PC-3 (cell line): Measurements from ENCODE around the gene PTPRE. TPM values are rescaled to one million over a fixed set of nuclear protein-coding genes. Genes with fewer than 3 reads are reported as not detected.

ENCODE experiments used
- ATAC-seq: fragments of 200-7000 bp; cut with Tn5 transposase; 2 replicates; pipeline ENCODE4 v1.9.1; 2020; ENCODE audit warnings: mild to moderate bottlenecking, moderate library complexity
- BruUV-seq: library from RNA; stranded (reverse); fragments of 400-500 nt; replicated peaks from 2 replicates; lab custom pipeline; 2021; lab: Mats Ljungman, UMichigan
- CTCF ChIA-PET: fragments of 300-600 bp; sonication (Branson Sonifier 250); formaldehyde crosslinking; loops from one replicate; lab custom pipeline; 2022; ENCODE audit warnings: antibody characterized with exemption; lab: Charles Lee
- POLR2A ChIA-PET: fragments of 300-600 bp; sonication (Branson Sonifier 250); formaldehyde crosslinking; loops from one replicate; lab custom pipeline; 2022; ENCODE audit warnings: antibody characterized with exemption; ENCODE audit not compliant: unreplicated experiment; lab: Charles Lee
- DNase-seq: peaks from one replicate; pipeline ENCODE4 v3.0.0-alpha.2; 2015
- H2AFZ ChIP-seq: fragments of 300-600 bp; sonication (generic); 2 replicates; pipeline ENCODE4 v1.6.0; 2016; ENCODE audit warnings: antibody characterized with exemption, low read length
- H3F3A ChIP-seq: fragments of 300-600 bp; sonication (generic); one replicate; pipeline ENCODE4 v1.6.0; 2017; ENCODE audit warnings: antibody characterized with exemption, low read length, control low read depth, mild to moderate bottlenecking; ENCODE audit not compliant: unreplicated experiment
- H3K27ac ChIP-seq: fragments of 300-600 bp; sonication (generic); 2 replicates; pipeline ENCODE4 v1.5.1; 2016; ENCODE audit warnings: mild to moderate bottlenecking, low read length
- H3K27me3 ChIP-seq: fragments of 300-600 bp; sonication (generic); 2 replicates; pipeline ENCODE4 v1.6.1; 2016; ENCODE audit warnings: low read length, mixed read lengths
- H3K36me3 ChIP-seq: fragments of 300-600 bp; sonication (generic); 2 replicates; pipeline ENCODE4 v1.6.1; 2016; ENCODE audit warnings: low read depth, mixed run types, low read length, mixed read lengths
- H3K4me1 ChIP-seq: fragments of 300-600 bp; sonication (generic); 2 replicates; pipeline ENCODE4 v1.5.1; 2016; ENCODE audit warnings: low read length; ENCODE audit not compliant: insufficient read depth
- H3K4me2 ChIP-seq: fragments of 300-600 bp; sonication (generic); 2 replicates; pipeline ENCODE4 v1.6.0; 2016; ENCODE audit warnings: low read length
- H3K4me3 ChIP-seq: fragments of 300-600 bp; sonication (generic); 2 replicates; pipeline ENCODE4 v1.5.1; 2016; ENCODE audit warnings: mild to moderate bottlenecking, low read length, mixed read lengths
- H3K79me2 ChIP-seq: fragments of 300-600 bp; sonication (generic); 2 replicates; pipeline ENCODE4 v1.6.1; 2017; ENCODE audit warnings: low read length, mixed read lengths
- H3K9ac ChIP-seq: fragments of 300-600 bp; sonication (generic); 2 replicates; pipeline ENCODE4 v1.6.0; 2016; ENCODE audit warnings: mild to moderate bottlenecking, low read length
- H3K9me2 ChIP-seq: fragments of 300-600 bp; sonication (generic); replicated peaks from 2 replicates; pipeline ENCODE4 v1.6.1; 2016; ENCODE audit warnings: mixed run types, low read length, mixed read lengths
- H3K9me3 ChIP-seq: fragments of 300-600 bp; sonication (generic); 2 replicates; pipeline ENCODE4 v1.6.1; 2016; ENCODE audit warnings: low read length, mixed read lengths
- H4K20me1 ChIP-seq: fragments of 300-600 bp; sonication (generic); 2 replicates; pipeline ENCODE4 v1.6.1; 2016; ENCODE audit warnings: low read length, mixed read lengths
- EZH2 ChIP-seq: fragments of 300-600 bp; sonication (generic); IDR thresholded peaks from one replicate; pipeline ENCODE4 v1.6.1; 2017; ENCODE audit warnings: antibody characterized with exemption, mild to moderate bottlenecking, low read length; ENCODE audit not compliant: unreplicated experiment
- EZH2phosphoT487 ChIP-seq: fragments of 300-600 bp; sonication (generic); IDR thresholded peaks from 2 replicates; pipeline ENCODE4 v1.6.1; 2018; ENCODE audit warnings: mild to moderate bottlenecking, antibody characterized with exemption, low read length, borderline replicate concordance
- intact Hi-C: fragments of 100-400 bp; cut with micrococcal nuclease; formaldehyde crosslinking; loops from 2 replicates; pipeline ENCODE4 v1.9.0; 2023
- total RNA-seq: library from RNA; depleted of rRNA; stranded (reverse); fragments of >200 nt; gene quantifications from 2 replicates; pipeline ENCODE4 v1.2.3, GENCODE V29; 2014
- TF ChIP-seq, protein P1 (sequence below): fragments of 300-600 bp; sonication (generic); conservative IDR thresholded peaks from 2 replicates; pipeline ENCODE4 v1.5.1; 2017; ENCODE audit warnings: antibody characterized with exemption, low read depth, mild to moderate bottlenecking, low read length

The PTPRE gene
- total RNA-seq, 1 experiment from 2014 or later, result 3.1 TPM

DNA sequence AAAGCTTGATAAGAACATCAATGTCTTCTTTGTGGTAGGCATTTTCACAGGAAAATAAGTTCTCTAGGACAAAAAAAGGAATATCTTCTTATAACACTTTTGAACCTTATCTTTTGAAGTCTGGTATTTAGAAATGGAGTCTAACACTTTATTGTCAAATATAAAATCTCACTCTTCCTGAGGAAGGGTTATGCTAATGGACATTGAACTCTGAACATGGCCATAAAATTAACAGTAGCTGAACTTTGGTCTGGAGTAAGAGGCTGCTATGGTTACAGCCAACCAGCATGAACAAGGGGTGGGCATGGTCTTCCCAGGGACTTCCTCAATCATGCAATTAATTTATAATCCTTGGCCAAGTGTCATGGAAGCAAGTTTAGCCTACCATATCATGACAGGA, 14.2 kb upstream of the PTPRE start, which contains the start of gene CLRN3:
Gene CLRN3 (minus strand): TSS at position 199 of the 400 bp plus-strand sequence. CDS start 157 bp downstream, at position 42.
- Histone ChIP-seq H3K27me3 (no peaks in the 10 kb centered on the region), H4K20me1 (no peaks in the 10 kb centered on the region), H3K9me3 (no peaks in the 10 kb centered on the region), H3K36me3 (no peaks in the 10 kb centered on the region), H3K4me3 (no peak within 1 kb of the TSS), H2AFZ (no peak within 1 kb of the TSS), H3K79me2 (no peaks in the 10 kb centered on the region), H3K9ac (no peak within 1 kb of the TSS), H3F3A (no peaks in the 10 kb centered on the region), H3K4me1 (peaks cover 11% of the 10 kb centered on the region), H3K9me2 (no peaks in the 10 kb centered on the region), H3K27ac (no peak within 1 kb of the TSS), H3K4me2 (no peak within 1 kb of the TSS)
- ATAC-seq (no peak), DNase-seq (no peak)
- intact Hi-C loops, result no loop called here
- TF ChIP-seq, protein P1, sequence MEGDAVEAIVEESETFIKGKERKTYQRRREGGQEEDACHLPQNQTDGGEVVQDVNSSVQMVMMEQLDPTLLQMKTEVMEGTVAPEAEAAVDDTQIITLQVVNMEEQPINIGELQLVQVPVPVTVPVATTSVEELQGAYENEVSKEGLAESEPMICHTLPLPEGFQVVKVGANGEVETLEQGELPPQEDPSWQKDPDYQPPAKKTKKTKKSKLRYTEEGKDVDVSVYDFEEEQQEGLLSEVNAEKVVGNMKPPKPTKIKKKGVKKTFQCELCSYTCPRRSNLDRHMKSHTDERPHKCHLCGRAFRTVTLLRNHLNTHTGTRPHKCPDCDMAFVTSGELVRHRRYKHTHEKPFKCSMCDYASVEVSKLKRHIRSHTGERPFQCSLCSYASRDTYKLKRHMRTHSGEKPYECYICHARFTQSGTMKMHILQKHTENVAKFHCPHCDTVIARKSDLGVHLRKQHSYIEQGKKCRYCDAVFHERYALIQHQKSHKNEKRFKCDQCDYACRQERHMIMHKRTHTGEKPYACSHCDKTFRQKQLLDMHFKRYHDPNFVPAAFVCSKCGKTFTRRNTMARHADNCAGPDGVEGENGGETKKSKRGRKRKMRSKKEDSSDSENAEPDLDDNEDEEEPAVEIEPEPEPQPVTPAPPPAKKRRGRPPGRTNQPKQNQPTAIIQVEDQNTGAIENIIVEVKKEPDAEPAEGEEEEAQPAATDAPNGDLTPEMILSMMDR, result no peak
- TF ChIP-seq EZH2phosphoT487, result no peak
- TF ChIP-seq EZH2, result no peak
- ChIA-PET CTCF (no interaction called here), POLR2A (no interaction called here)
- no TSS peak for BruUV-seq

DNA sequence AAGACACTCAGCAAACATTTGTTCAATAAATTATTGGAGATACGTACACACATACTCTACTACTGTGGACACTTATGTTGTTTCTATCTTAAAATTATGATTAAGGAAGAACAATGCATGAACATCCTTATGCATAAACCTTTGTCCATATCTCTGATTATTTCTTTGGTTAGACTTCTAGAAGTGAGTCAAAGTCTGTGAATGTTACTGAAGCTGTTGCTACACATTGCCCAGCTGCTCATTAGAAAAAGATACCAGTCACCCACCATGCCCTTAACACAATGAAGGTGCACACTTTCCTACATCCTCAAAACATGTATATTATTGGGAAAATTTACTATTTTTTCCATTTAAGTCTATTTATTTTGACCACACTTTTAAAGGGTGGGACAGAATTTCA, 12.8 kb upstream of the PTPRE start:
- intact Hi-C loops, result no loop called here
- ATAC-seq (no peak), DNase-seq (no peak)
- no peaks in the 10 kb centered on the region for H3K79me2 ChIP-seq
- no peaks in the 10 kb centered on the region for H3K36me3 ChIP-seq
- BruUV-seq, result no TSS peak
- peaks cover 9% of the 10 kb centered on the region for H3K4me1 ChIP-seq
- no peaks in the 10 kb centered on the region for H3F3A ChIP-seq
- no peak overlapping the region for H2AFZ ChIP-seq
- H3K9ac ChIP-seq, result no peak overlapping the region
- H3K9me2 ChIP-seq, result no peaks in the 10 kb centered on the region
- no peaks in the 10 kb centered on the region for H4K20me1 ChIP-seq
- H3K27me3 ChIP-seq, result no peaks in the 10 kb centered on the region
- no peak overlapping the region for H3K4me2 ChIP-seq
- no peak overlapping the region for H3K27ac ChIP-seq
- ChIA-PET POLR2A (no interaction called here), CTCF (no interaction called here)
- no peaks in the 10 kb centered on the region for H3K9me3 ChIP-seq
- H3K4me3 ChIP-seq, result no peak overlapping the region
- TF ChIP-seq EZH2phosphoT487 (no peak), EZH2 (no peak)
- TF ChIP-seq, protein P1, result no peak

DNA sequence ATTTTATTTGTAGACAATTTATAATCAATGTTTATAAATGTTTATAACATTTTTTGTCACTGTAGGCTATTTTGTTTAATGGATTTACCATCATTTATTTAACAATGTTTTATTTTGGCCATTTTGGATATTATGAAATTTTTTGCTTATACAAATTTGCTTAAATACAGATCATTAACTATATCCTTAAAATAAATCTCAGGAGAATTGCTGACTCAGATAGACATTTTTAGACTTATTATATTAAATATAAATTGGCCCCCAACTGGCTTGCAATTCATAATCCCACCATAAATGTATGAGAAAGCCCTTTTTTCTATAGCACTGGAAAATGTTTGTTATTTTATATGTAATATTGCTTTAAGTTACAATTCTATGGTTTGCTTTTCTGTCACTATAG, 10.3 kb upstream of the PTPRE start:
- Histone ChIP-seq H3K4me3 (no peak overlapping the region), H3K27me3 (no peaks in the 10 kb centered on the region), H3K79me2 (no peaks in the 10 kb centered on the region), H4K20me1 (no peaks in the 10 kb centered on the region), H3K36me3 (no peaks in the 10 kb centered on the region), H3K27ac (no peak overlapping the region), H2AFZ (no peak overlapping the region), H3F3A (no peaks in the 10 kb centered on the region), H3K4me1 (no peaks in the 10 kb centered on the region), H3K9ac (no peak overlapping the region), H3K9me3 (no peaks in the 10 kb centered on the region), H3K9me2 (no peaks in the 10 kb centered on the region), H3K4me2 (no peak overlapping the region)
- DNase-seq, result no peak
- no peak for ATAC-seq
- ChIA-PET POLR2A (no interaction called here), CTCF (no interaction called here)
- BruUV-seq, result no TSS peak
- TF ChIP-seq, protein P1, result no peak
- TF ChIP-seq EZH2 (no peak), EZH2phosphoT487 (no peak)
- intact Hi-C loops, result no loop called here
